ENCODE data around the gene PRRX1.

The PRRX1 gene

GRCh38 chr1:170770254-170770653, 106.3 kb downstream of the PRRX1 start:
- DNase-seq: no peak

- no peak for DNase-seq
These were observed 112.3 kb downstream of the PRRX1 start for GRCh38 chr1:170776252-170776651.

- no peak for DNase-seq
These were observed 112.8 kb downstream of the PRRX1 start for GRCh38 chr1:170776777-170777176.

Measured in fibroblast of skin of scalp (primary cell).